HEK293 (cell line): Measurements from ENCODE around the gene SPIN2B.
"Not testable (repeated sequence)": the region's sequence is repeated elsewhere in the genome, so short reads cannot be mapped to it uniquely, and the experiment has no call there.

ENCODE experiments used
- CTCF ChIA-PET: fragments of 350-600 bp; formaldehyde crosslinking; extraction: SDS; loops from one replicate; lab custom pipeline; 2021; ENCODE audit warnings: antibody characterized with exemption; lab: Yijun Ruan, JAX
- POLR2A ChIA-PET: fragments of 300-600 bp; formaldehyde crosslinking; extraction: SDS; loops from one replicate; lab custom pipeline; 2020; ENCODE audit warnings: antibody characterized with exemption, inconsistent platforms; lab: Yijun Ruan, JAX
- H3K27ac ChIP-seq: fragments of 200-500 bp; sonication (Bioruptor generic); 2 replicates; pipeline ENCODE4 v1.5.1; 2014; ENCODE audit warnings: low read depth, low read length, control low read depth, inconsistent platforms; ENCODE audit errors: extremely low read depth
- H3K36me3 ChIP-seq, 2 experiments: fragments of 200-500 bp in 1 of 2; sonication (Bioruptor generic) in 1 of 2; 1 replicate in 1 of 2; 2 replicates in 1 of 2; pipeline ENCODE4 v1.5.1; 2014 to 2017; ENCODE audit warnings: inconsistent platforms in 2 of 2, low read length in 2 of 2; ENCODE audit not compliant: control insufficient read depth in 2 of 2, insufficient read depth in 1 of 2
- H3K4me1 ChIP-seq: fragments of 200-500 bp; sonication (Bioruptor generic); 2 replicates; pipeline ENCODE4 v1.5.1; 2014; ENCODE audit warnings: mild to moderate bottlenecking, low read length, inconsistent platforms; ENCODE audit not compliant: control insufficient read depth, insufficient read depth
- H3K4me3 ChIP-seq: 2 replicates; pipeline ENCODE4 v1.5.1; 2011; ENCODE audit warnings: low read depth, mild to moderate bottlenecking, control low read depth, low read length, moderate library complexity
- H3K9me3 ChIP-seq: fragments of 200-500 bp; sonication (Bioruptor generic); 2 replicates; pipeline ENCODE4 v1.5.1; 2014; ENCODE audit warnings: low read depth, low read length, inconsistent platforms; ENCODE audit not compliant: control insufficient read depth, insufficient read depth
- CTCF ChIP-seq: fragments of 450-650 bp; formaldehyde crosslinking; IDR thresholded peaks from 2 replicates; pipeline ENCODE4 v1.5.1; 2016; ENCODE audit warnings: missing biosample characterization, missing genetic modification characterization
- FEZF1 ChIP-seq: fragments of 450-650 bp; formaldehyde crosslinking; IDR thresholded peaks from 2 replicates; pipeline ENCODE4 v1.5.1; 2016; ENCODE audit warnings: missing biosample characterization, missing genetic modification characterization
- OSR2 ChIP-seq: fragments of 450-650 bp; formaldehyde crosslinking; IDR thresholded peaks from 2 replicates; pipeline ENCODE4 v1.5.1; 2016; ENCODE audit warnings: missing biosample characterization, missing genetic modification characterization
- TSHZ1 ChIP-seq: fragments of 450-650 bp; formaldehyde crosslinking; IDR thresholded peaks from 2 replicates; pipeline ENCODE4 v1.5.1; 2016; ENCODE audit warnings: missing biosample characterization, missing genetic modification characterization, borderline replicate concordance
- ZNF112 ChIP-seq: fragments of 450-650 bp; formaldehyde crosslinking; IDR thresholded peaks from 2 replicates; pipeline ENCODE4 v1.5.0; 2017; ENCODE audit warnings: missing biosample characterization, missing genetic modification characterization
- ZNF174 ChIP-seq: fragments of 450-650 bp; formaldehyde crosslinking; IDR thresholded peaks from 2 replicates; pipeline ENCODE4 v1.5.0; 2017; ENCODE audit warnings: missing biosample characterization, mild to moderate bottlenecking, missing genetic modification characterization
- ZNF311 ChIP-seq: fragments of 450-650 bp; formaldehyde crosslinking; IDR thresholded peaks from 2 replicates; pipeline ENCODE4 v1.5.1; 2017; ENCODE audit warnings: missing biosample characterization, missing genetic modification characterization, borderline replicate concordance
- ZNF518A ChIP-seq: fragments of 450-650 bp; formaldehyde crosslinking; conservative IDR thresholded peaks from 2 replicates; pipeline ENCODE4 v1.5.1; 2016; ENCODE audit warnings: low read depth, missing biosample characterization, missing genetic modification characterization
- ZNF549 ChIP-seq: fragments of 450-650 bp; IDR thresholded peaks from 2 replicates; pipeline ENCODE4 v1.5.1; 2018; ENCODE audit warnings: missing biosample characterization, missing genetic modification characterization, mild to moderate bottlenecking, inconsistent platforms, moderate library complexity
- ZNF561 ChIP-seq: fragments of 450-650 bp; IDR thresholded peaks from 2 replicates; pipeline ENCODE4 v1.5.1; 2018; ENCODE audit warnings: missing biosample characterization, missing genetic modification characterization, borderline replicate concordance
- ZNF585B ChIP-seq: fragments of 450-650 bp; formaldehyde crosslinking; IDR thresholded peaks from 2 replicates; pipeline ENCODE4 v1.5.1; 2016; ENCODE audit warnings: missing biosample characterization, missing genetic modification characterization
- ZXDB ChIP-seq: fragments of 450-650 bp; formaldehyde crosslinking; IDR thresholded peaks from 2 replicates; pipeline ENCODE4 v1.5.1; 2016; ENCODE audit warnings: missing biosample characterization, missing genetic modification characterization

The SPIN2B gene

GRCh38 chrX:57155171-57155570 is 33.8 kb upstream of the SPIN2B start (continued):
- no peak for TF ChIP-seq ZNF112 (tag by site-specific recombination)
- no peak for TF ChIP-seq ZNF561
- TF ChIP-seq TSHZ1: no peak
- TF ChIP-seq CTCF: no peak

GRCh38 chrX:57152222-57152621 is 30.9 kb upstream of the SPIN2B start:
- H3K36me3 ChIP-seq, H3K4me3 ChIP-seq, POLR2A ChIA-PET, H3K9me3 ChIP-seq, H3K27ac ChIP-seq, CTCF ChIA-PET, H3K4me1 ChIP-seq: not testable (repeated sequence)

- Histone ChIP-seq H3K4me3 (no peak overlapping the region), H3K36me3 (no peaks in the 10 kb centered on the region), H3K27ac (no peak overlapping the region), H3K9me3 (no peaks in the 10 kb centered on the region), H3K4me1 (no peaks in the 10 kb centered on the region)
- ChIA-PET CTCF (interaction anchor here (0.6 kb wide), 1 partner anchor 871 kb away, joined by 3 read pairs; no protein-coding TSS in a partner anchor), POLR2A (no interaction called here)
- TF ChIP-seq ZNF174 (tag by site-specific recombination): no peak
- no peak for TF ChIP-seq ZNF311 (tag by site-specific recombination)
- no peak for TF ChIP-seq ZXDB (tag by site-specific recombination)
- no peak for TF ChIP-seq ZNF518A (tag by site-specific recombination)
- TF ChIP-seq OSR2 (tag by site-specific recombination): no peak
- no peak for TF ChIP-seq ZNF549 (tag by site-specific recombination)
- TF ChIP-seq ZNF585B: no peak
- no peak for TF ChIP-seq FEZF1 (tag by site-specific recombination)
These were observed 17.3 kb upstream of the SPIN2B start for GRCh38 chrX:57138674-57139073.
